Activated CD4-positive, CD25-positive, alpha-beta regulatory T cell treated with anti-CD3 and anti-CD28 coated beads, Interleukin-2, amount 50 U/mL, for 72 hours (primary cell): Measurements from ENCODE around the gene ODAD4.

Experiments used
- DNase-seq: peaks from one replicate; pipeline ENCODE4 v3.0.0; 2021

Gene ODAD4

GRCh38 chr17:41942626-41943373 is 12.4 kb downstream of the ODAD4 start:
- no peak for DNase-seq

DNA sequence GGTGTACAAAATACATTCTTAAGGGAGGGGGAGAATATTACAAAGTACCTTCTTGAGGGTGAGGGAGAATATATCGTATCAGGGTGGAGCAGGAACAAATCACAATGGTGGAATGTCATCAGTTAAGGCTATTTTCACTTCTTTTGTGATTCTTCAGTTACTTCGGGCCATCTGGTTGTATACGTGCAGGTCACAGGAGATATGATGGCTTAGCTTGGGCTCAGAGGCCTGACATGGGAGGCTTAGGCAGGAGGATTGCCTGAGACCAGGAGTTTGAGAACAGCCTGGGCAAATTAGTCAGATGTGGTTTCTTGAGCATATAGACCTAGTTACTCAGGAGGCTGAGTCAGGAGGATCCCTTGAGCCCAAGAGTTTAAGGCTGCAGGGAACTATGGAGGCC is 13.1 kb downstream of the ODAD4 start:
- DNase-seq: no peak

DNA sequence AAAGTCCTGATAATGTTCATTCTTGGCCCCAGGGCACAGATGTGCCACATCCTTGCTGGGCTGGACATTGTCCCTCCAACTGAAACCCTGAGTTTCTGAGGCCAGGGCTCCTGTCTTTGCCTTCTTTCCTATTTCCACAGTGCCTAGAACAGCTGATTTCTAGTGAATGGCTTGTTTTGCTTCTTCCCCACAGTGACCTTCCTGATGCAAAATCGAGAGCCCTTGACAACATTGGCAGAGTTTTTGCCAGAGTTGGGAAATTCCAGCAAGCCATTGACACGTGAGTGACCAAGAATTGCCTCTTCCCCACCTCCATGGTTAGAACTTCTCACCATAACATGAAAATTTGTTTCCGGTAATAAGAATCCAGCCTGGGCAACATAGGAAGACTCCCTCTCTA is 14.5 kb downstream of the ODAD4 start:
- no peak for DNase-seq

DNA sequence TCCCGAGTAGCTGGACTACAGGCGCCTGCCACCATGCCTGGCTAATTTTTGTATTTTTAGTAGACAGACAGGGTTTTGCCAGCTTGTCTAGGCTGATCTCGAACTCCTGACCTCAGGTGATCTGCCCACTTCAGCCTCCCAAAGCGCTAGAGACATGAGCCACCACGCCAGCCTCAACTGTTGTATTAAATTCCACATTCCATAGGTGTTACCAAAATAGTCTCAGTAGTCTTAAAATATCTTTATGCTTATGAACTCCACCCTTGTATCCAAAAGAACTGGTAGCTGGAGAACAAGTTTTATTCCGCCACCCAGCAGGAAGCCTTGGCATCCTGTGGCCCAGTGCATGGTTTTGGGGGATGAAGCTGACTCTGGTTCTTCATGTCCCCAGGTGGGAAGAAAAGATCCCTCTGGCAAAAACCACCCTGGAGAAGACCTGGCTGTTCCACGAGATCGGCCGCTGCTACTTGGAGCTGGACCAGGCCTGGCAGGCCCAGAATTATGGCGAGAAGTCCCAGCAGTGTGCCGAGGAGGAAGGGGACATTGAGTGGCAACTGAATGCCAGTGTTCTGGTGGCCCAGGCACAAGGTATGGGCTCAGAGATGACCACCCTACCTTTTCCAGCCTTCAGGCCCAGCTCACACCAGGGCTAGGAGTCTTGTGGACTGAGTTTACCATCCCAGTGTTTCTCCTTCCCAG is 18.5 kb downstream of the ODAD4 start:
- no peak for DNase-seq

GRCh38 chr17:41956522-41956921 is 26.1 kb downstream of the ODAD4 start:
- DNase-seq: no peak

- no peak for DNase-seq
Measured at GRCh38 chr17:41957031-41957868, 26.8 kb downstream of the ODAD4 start.

GRCh38 chr17:41957869-41958439 is 27.5 kb downstream of the ODAD4 start:
- DNase-seq: no peak

DNA sequence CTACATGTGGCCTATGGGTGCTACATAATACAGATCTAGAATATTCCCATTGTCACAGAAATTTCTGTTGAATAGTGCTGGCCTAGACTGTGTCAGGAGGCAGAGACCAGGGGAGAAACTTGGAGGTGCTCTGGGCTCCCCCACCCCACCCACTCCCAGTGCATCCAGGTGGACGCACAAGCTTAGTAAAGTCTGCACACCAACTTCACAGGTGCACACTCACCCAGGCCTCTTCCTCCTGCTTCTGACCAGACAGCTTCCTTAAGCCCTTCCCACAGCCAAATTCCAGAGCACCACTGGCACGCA is 28.6 kb downstream of the ODAD4 start:
- DNase-seq: no peak

- DNase-seq: no peak
Measured at GRCh38 chr17:41959336-41960095, 29.1 kb downstream of the ODAD4 start.

DNA sequence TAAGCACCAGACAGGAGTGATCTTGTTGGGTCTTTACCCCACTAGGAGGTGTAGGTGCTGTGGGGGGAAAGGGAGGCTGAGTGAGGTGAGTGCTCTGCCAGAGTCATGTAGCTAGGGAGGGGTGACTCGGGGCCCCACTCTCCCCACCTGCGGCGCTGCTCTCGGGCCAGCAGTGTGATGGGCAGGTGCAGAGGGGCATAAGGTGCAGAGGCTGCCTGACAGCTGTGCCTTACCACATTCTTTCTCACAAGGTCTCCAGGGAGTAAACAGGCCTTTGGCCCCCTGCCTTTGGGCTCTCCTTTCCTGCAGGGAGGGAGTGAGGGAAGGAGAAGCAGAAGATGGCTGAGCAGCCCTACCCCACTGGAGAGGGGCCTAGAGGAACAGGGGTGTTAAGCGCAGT is 31.7 kb downstream of the ODAD4 start:
- no peak for DNase-seq

- DNase-seq: peak; percentile 67
Measured at GRCh38 chr17:41962768-41963434, 32.5 kb downstream of the ODAD4 start.

GRCh38 chr17:41965694-41966462 is 35.5 kb downstream of the ODAD4 start:
- peak; percentile 60 for DNase-seq

GRCh38 chr17:41966463-41967140 is 36.2 kb downstream of the ODAD4 start, which contains the start of gene CNP:
CNP (plus strand) TSS chr17:41966795; CDS start chr17:41966885, 90 bp downstream.
- peak; percentile 94 for DNase-seq

- peak; percentile 65 for DNase-seq
Measured at GRCh38 chr17:41967141-41967920, 36.9 kb downstream of the ODAD4 start.

DNA sequence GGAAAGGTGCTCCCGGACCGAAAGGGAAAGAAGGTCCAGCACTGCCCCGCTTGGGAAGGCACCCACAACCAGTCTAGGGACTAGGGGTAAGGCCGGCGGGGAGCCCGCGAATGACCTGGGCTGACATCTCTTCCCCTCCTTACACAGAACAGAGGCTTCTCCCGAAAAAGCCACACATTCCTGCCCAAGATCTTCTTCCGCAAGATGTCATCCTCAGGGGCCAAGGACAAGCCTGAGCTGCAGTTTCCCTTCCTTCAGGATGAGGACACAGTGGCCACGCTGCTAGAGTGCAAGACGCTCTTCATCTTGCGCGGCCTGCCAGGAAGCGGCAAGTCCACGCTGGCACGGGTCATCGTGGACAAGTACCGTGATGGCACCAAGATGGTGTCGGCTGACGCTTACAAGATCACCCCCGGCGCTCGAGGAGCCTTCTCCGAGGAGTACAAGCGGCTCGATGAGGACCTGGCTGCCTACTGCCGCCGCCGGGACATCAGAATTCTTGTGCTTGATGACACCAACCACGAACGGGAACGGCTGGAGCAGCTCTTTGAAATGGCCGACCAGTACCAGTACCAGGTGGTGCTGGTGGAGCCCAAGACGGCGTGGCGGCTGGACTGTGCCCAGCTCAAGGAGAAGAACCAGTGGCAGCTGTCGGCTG is 37.6 kb downstream of the ODAD4 start:
- no peak for DNase-seq

DNA sequence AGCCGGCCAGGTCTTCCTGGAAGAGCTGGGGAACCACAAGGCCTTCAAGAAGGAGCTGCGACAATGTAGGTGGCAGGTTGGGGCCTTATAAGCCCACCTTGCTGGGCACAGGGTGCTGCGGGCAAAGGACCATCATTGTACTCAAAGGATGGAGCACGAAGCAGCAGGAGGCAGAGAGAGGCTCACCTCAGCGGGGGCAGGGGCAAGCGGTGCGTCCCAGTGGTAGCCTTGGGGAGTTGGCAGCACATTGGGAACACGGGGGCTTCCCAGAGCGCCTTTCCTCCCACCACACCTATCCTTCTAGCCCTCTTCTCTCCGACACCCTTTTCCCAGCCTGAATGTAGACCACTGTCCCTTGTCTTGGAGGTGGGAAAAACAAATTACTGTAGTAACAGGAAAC is 38.3 kb downstream of the ODAD4 start:
- no peak for DNase-seq

GRCh38 chr17:41970901-41971331 is 40.5 kb downstream of the ODAD4 start:
- no peak for DNase-seq

DNA sequence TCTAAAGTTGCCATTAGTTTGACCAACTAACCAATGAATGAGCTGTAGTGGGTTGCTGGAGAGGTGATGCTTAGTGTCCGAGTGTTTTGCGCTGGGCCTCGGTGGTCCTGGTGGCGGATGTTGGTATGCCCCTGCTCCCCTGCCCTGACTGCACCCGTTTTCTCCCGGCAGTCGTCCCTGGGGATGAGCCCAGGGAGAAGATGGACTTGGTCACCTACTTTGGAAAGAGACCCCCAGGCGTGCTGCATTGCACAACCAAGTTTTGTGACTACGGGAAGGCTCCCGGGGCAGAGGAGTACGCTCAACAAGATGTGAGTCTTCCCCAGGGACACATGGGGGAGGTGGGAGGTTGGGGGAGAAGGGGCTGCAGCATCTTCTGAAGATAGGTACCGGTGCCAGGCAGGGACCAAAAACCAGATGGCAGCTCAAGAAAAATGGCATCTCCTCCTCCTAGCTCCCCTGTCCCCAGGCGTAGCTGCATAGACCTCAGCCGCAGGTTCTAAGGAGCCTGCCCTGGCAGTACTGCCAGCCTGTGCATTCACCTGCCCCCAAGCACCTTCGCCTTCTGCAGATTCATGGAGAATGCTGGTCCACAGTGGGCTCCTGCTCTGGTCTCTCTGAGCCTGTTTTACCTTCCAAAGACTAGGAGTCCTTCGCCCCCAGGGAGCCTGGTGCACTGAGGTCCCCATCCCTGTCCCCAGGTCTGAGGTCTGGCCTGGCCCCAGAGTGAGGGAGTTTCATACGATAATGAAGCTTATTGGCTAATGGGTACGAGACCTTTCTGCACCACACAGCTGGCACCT is 41.5 kb downstream of the ODAD4 start:
- DNase-seq: no peak
